HL-60 (cell line): ENCODE data around the gene AIFM3.

Experiments used
- GABPA ChIP-seq: IDR thresholded peaks from 2 replicates; pipeline ENCODE4 v1.6.1; 2012; ENCODE audit warnings: low read depth
- POLR2AphosphoS5 ChIP-seq: IDR thresholded peaks from 2 replicates; pipeline ENCODE4 v1.6.1; 2012; ENCODE audit warnings: low read depth
- REST ChIP-seq: IDR thresholded peaks from 2 replicates; pipeline ENCODE4 v1.6.1; 2012; ENCODE audit warnings: low read depth; ENCODE audit not compliant: insufficient replicate concordance
- SPI1 ChIP-seq: IDR thresholded peaks from 2 replicates; pipeline ENCODE4 v1.6.1; 2012; ENCODE audit warnings: low read depth, mild to moderate bottlenecking, borderline replicate concordance
- TF ChIP-seq, protein P1 (sequence below): IDR thresholded peaks from one replicate; pipeline ENCODE4 v1.5.1; 2011; ENCODE audit warnings: low read length, control low read depth, inconsistent platforms; ENCODE audit not compliant: insufficient read depth

GRCh38 chr22:20959578-20960461 is 7.2 kb upstream of the AIFM3 start:
- TF ChIP-seq, protein P1, sequence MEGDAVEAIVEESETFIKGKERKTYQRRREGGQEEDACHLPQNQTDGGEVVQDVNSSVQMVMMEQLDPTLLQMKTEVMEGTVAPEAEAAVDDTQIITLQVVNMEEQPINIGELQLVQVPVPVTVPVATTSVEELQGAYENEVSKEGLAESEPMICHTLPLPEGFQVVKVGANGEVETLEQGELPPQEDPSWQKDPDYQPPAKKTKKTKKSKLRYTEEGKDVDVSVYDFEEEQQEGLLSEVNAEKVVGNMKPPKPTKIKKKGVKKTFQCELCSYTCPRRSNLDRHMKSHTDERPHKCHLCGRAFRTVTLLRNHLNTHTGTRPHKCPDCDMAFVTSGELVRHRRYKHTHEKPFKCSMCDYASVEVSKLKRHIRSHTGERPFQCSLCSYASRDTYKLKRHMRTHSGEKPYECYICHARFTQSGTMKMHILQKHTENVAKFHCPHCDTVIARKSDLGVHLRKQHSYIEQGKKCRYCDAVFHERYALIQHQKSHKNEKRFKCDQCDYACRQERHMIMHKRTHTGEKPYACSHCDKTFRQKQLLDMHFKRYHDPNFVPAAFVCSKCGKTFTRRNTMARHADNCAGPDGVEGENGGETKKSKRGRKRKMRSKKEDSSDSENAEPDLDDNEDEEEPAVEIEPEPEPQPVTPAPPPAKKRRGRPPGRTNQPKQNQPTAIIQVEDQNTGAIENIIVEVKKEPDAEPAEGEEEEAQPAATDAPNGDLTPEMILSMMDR: no peak
- TF ChIP-seq REST: no peak
- no peak for TF ChIP-seq POLR2AphosphoS5
- no peak for TF ChIP-seq SPI1
- no peak for TF ChIP-seq GABPA
